ENCODE results near the gene SLC30A5. TPM values are rescaled to one million over a fixed set of nuclear protein-coding genes. Genes with fewer than 3 reads are reported as not detected.

SLC30A5 gene
- total and polyA plus RNA-seq, 2 donors (not counting 3 experiments of a cell fraction or from before 2014, with no cell fraction given): 33.0 to 37.0 TPM

- no peak for DNase-seq (ENCODE audit: low read depth, low spot score)
- no peak for TF ChIP-seq JUN (IDR thresholded peaks at IDR 0.05; ENCODE audit: borderline replicate concordance, insufficient read depth, insufficient read length, low read depth)
- TF ChIP-seq POLR2AphosphoS5 (IDR thresholded peaks at IDR 0.05; ENCODE audit: insufficient read depth, low read depth, low read length): no peak
- TF ChIP-seq FOS (IDR thresholded peaks at IDR 0.05; ENCODE audit: borderline replicate concordance, insufficient read depth, low read length): no peak
- no peak for TF ChIP-seq MYC (IDR thresholded peaks at IDR 0.05; ENCODE audit: low read depth, low read length)
- no peak for TF ChIP-seq MAX (IDR thresholded peaks at IDR 0.05; ENCODE audit: insufficient read depth, insufficient read length)
- no peak for TF ChIP-seq POLR2A (IDR thresholded peaks at IDR 0.05; ENCODE audit: low read depth, low read length)
- TF ChIP-seq GATA2 (IDR thresholded peaks at IDR 0.05; ENCODE audit: insufficient read depth, insufficient read length, low read depth, low read length): no peak
- TF ChIP-seq CTCF (IDR thresholded peaks at IDR 0.05; ENCODE audit: extremely low read depth in 1 of 2, insufficient read depth in 1 of 2, low read depth in 1 of 2, low read length in 2 of 2): no peak
- no peak for TF ChIP-seq EZH2 (IDR thresholded peaks at IDR 0.05; ENCODE audit: borderline replicate concordance, low read depth, low read length, severe bottlenecking)
- Histone ChIP-seq H3K9me3 (replicated peaks; ENCODE audit: control insufficient read depth, insufficient read depth, low read length) (no peaks in the 10 kb centered on the region), H3K4me3 (replicated peaks in 1 of 3; ENCODE audit: insufficient read depth in 1 of 3, low read depth in 1 of 3, low read length in 3 of 3) (no peak overlapping the region), H3K36me3 (ENCODE audit: control insufficient read depth in 2 of 2, extremely low read depth in 1 of 2, insufficient read depth in 2 of 2, low read length in 2 of 2) (peaks cover 0 to 5% of the 10 kb centered on the region in 2 experiments), H3K9me1 (replicated peaks; ENCODE audit: control insufficient read depth, extremely low read depth, insufficient read depth, low read length) (no peaks in the 10 kb centered on the region), H3K4me1 (ENCODE audit: control insufficient read depth, extremely low read depth, insufficient read depth, low read length) (no peaks in the 10 kb centered on the region), H3K9ac (replicated peaks; ENCODE audit: extremely low read depth, insufficient read depth, low read length) (no peak overlapping the region), H3K27ac (ENCODE audit: insufficient read depth, low read depth, low read length) (no peak overlapping the region), H4K20me1 (replicated peaks; ENCODE audit: control insufficient read depth, extremely low read depth, insufficient read depth, low read length) (no peaks in the 10 kb centered on the region), H3K79me2 (ENCODE audit: control insufficient read depth, insufficient read depth, low read length) (no peaks in the 10 kb centered on the region), H3K4me2 (ENCODE audit: insufficient read depth, low read length) (no peak overlapping the region), H3K27me3 (ENCODE audit: control insufficient read depth in 2 of 2, insufficient read depth in 2 of 2, low read length in 2 of 2) (no peaks in the 10 kb centered on the region), H2AFZ (ENCODE audit: low read depth, low read length) (no peak overlapping the region)
- CTCF ChIA-PET: no interaction called here
- BruUV-seq (replicated peaks): no TSS peak
- intact Hi-C loops (cut with micrococcal nuclease) (no loop called here), dilution Hi-C loops (cut with MboI; ENCODE audit: extremely low pct_ligation_motif_present, low sequenced_read_pairs) (no loop called here)
- no peak for FAIRE-seq
- POLR2A ChIA-PET: no interaction called here
Measured at GRCh38 chr5:69131304-69131703, 37.5 kb downstream of the SLC30A5 start.

All from endothelial cell of umbilical vein (primary cell).